SK-N-SH treated with all-trans-retinoic acid at 6 μM for 48 hours (cell line): ENCODE measurements around the gene SYCN.

Source experiments
- CREB5 ChIP-seq: fragments of 250-450 bp; sonication (Bioruptor Pico); IDR thresholded peaks from 2 replicates; pipeline ENCODE4 v1.5.1; 2020; ENCODE audit warnings: low read depth, mild to moderate bottlenecking, moderate library complexity
- CSRNP3 ChIP-seq: fragments of 250-450 bp; sonication (Bioruptor Pico); IDR thresholded peaks from 2 replicates; pipeline ENCODE4 v1.5.1; 2021; ENCODE audit warnings: mild to moderate bottlenecking, moderate library complexity
- RARB ChIP-seq: fragments of 250-450 bp; sonication (Bioruptor Pico); IDR thresholded peaks from 2 replicates; pipeline ENCODE4 v1.8.0; 2021; ENCODE audit warnings: mild to moderate bottlenecking, moderate library complexity
- ZFP3 ChIP-seq: fragments of 250-450 bp; sonication (Bioruptor Pico); IDR thresholded peaks from 2 replicates; pipeline ENCODE4 v1.5.0; 2020; ENCODE audit warnings: mild to moderate bottlenecking, moderate library complexity
- ZFP30 ChIP-seq: fragments of 450-650 bp; formaldehyde crosslinking; IDR thresholded peaks from 2 replicates; pipeline ENCODE4 v1.5.0; 2022; ENCODE audit warnings: mild to moderate bottlenecking, moderate library complexity

GRCh38 chr19:39253374-39254149 lies 49.5 kb upstream of the SYCN start:
- TF ChIP-seq CSRNP3 (no peak), CREB5 (CRISPR knock-in tag) (no peak), ZFP3 (CRISPR knock-in tag) (no peak), ZFP30 (CRISPR knock-in tag) (no peak), RARB (no peak)
